ENCODE results near the gene RNF207.

Gene RNF207

DNA sequence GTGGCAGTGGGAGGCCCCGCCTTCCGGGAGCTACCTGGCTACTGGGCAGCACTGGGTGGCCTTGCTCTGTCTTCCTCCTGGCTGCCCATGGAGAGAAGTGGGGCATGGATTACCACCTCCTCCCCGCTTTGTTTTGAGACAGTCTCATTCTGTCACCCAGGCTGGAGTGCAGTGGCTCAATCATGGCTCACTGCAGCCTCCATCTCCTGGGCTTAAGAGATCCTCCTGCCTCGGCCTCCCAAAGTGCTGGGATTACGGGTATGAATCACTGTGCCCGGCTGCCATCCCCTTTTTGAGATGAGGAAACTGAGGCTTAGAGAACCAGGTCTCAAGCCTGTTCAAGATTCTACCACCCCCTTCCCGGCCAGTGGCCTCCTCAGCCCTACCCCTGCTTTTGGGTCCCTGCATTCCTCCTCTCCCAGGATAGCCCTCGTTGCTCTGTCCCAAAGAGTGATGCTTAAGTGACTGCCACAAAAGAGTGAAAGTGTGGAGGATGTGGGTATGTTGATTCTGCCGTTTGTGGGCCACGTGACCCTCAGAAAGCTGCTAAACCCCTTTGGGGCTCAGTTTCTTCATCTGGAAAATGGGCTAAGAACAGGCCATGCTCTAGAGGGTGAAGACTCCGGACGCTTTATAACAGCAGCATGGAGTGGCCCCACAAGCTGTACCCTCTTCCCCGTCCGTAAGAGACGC is 45.9 kb downstream of the RNF207 start:
- DNase-seq: no peak

DNA sequence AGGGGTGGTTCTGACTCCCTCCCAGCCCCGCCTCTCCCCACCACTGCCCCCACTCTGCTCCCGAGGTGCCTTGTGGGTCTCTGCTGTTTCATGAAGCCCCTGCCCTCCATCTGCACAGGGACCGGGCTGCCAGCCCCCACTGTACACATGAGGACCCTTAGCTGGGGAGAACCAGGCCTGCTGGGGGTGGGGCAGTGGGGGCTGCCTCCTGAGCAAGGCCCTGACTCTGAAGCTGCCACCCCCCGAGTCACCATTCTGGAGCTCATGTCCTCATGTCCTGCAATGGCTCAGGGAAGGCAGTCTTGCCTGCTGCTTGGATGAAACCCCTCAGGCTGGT is 46.4 kb downstream of the RNF207 start:
- no peak for DNase-seq

- DNase-seq: no peak
Observed at GRCh38 chr1:6253380-6253779, 47.5 kb downstream of the RNF207 start.

DNA sequence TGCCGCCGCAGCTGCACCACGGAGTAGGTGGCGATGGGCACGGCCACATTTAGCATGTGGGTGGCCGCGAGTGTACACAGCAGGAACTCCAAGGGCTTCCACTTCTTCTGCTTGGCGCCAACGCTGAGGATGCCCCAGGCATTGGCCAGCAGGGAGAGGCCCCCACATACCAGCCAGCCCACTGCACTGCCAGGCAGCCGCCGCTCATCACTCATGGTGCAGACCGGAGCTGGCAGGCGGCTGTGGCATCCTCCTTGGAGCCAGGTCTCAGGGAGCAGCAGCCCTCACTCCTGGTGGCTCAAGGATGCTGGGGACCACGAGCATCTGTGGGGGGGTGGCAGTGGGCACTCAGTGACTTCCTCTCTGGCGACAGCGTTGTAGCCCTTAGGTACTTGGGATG is 48.8 kb downstream of the RNF207 start:
- DNase-seq: no peak

DNA sequence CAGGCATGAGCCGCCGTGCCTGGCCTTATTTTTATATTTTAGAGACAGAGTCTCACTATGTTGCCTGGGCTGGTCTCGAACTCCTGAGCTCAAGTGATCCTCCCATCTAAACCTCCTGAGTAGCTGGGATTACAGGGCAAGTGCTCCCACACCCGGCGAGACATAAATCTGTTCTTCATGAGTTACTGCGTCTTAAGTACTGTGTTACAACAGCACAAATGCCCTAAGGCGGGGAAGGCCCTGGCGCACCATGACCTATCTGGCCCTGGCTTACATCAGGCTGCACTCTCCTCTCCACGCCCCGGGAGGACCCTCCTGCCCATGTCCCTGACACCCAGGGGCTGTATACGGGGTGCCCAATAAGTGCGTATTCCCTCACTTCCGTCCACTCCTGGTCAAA is 50.7 kb downstream of the RNF207 start:
- DNase-seq: no peak

DNA sequence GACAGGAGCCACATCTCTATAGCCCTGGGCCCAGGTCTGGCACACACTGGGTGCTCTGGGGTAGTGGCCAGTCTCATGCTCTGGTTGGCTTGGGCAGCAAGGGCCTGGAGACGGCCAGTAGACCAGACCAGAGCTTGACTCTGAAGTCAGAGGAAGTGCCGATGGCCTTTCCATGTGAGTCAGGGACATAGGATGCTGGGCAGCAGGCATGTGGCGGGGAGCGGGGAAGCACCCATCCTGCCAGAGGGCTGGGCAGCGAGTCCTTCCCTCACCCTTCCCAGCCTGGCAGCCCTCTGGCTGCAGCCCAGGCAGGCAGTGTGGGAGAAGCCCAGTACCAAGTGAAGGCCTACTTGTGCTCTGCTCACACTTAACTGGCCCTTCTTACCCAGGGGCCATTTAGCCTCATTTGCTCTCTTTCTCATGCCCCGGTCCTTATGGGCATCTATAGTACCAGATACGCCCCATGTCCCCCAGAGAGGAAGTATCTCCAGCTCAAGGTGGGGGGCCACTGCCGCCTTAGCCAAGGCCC is 51.7 kb downstream of the RNF207 start:
- DNase-seq: no peak

DNA sequence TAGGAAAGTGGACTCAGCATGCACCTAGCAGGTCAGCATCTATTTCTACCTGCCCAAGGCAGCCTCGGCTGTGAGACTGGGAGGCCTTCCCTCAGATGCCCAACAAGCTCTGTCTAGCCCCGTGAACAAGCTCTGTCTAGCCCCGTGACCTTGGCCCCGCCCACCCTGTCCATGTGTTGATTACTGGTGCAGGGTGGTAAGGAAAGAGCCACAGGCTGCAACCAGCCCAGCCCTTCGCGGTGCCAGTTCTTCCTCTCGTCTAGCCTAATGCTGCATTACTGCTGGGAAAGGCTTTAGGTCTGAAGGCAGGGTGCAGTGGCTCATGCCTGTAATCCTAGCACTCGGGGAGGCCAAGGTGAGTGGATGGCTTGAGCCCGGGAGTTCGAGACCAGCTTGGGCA is 52.8 kb downstream of the RNF207 start:
- no peak for DNase-seq

GRCh38 chr1:6259491-6260362 is 53.8 kb downstream of the RNF207 start:
- DNase-seq: no peak

GRCh38 chr1:6260433-6260934 is 54.6 kb downstream of the RNF207 start:
- no peak for DNase-seq

GRCh38 chr1:6260961-6261614 is 55.2 kb downstream of the RNF207 start, which contains the start of gene GPR153:
Gene GPR153, minus strand, starts transcription at chr1:6261098. Its CDS starts 6,193 bp downstream, at chr1:6254905.
- no peak for DNase-seq

DNA sequence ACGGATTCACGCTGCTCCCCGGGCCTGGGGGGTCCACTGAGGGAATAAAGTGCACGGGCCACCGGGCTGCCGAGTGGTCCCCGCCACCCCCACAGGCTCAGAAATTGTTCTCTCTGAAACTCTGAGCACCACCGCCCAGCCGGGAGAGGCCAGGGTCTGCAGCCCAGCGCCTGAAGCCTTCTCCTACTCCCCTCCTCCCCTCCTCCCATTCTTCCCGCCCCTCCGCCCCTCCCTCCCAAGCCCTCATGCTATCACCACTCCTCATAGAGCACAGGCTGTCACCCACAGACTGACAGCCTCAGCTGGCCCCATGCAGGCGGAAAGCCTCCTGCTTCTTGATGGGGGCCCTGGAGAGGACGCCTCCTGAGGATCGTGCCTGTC is 55.7 kb downstream of the RNF207 start:
- no peak for DNase-seq

DNA sequence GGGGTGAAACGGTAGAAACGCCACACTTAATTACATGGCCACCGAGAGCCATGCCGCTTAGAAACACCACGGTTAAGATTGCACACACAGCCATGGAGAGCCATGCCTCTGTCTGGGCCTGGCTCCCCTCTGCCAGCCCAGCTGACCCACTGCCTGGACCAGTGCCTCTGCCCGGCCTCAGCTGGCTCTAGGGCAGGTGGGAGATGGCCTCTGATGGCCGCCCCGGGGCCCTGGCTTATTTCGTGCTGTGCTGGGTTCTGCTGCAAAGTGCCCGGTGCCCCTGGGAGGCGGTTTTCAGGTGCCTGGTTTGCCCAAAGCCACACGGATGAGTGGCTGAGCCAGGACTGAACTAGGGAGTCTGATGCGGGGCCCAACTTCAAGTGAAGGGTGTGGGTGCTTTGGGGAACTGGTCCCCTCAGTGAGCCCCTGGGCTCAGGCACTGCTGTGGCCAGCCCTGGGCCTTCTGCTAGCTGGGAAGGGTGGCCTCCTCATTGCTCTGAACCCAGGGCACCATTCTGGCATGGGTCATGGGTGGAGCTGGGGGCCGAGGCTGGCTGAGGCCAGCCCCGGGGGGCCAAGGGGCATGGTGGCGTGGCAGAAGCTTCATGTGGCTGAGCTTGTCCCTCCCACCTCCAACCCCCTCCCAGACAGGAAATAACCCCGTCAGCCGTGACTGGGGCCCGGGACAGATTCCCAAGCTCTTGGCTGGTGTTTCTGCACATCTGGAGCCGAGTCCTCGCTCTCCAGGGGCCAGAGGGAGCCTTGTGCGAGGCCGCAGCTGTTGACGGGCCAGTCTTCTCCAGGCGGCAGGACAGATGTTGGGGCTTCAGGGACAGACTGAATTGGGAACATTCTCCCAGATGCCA is 56.9 kb downstream of the RNF207 start:
- no peak for DNase-seq

DNA sequence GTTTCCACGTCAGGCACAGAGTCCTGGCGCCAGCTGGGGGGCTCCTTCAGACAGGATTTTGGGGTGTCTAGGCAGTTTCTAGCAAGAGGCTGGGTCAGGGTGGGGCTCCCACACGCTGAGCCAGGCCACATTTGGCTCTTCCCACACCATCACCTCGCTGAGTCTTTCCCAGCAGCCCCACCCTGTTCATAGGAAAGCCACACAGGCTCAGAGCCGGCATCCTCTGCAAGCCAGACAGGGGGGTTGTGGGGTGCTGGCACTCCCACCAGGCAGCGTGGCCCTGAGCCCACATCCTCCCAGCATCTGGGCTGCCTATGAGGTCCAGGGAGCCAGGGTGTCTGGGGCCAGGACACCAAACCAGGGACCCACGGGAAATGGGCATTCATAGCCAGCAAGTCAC is 57.8 kb downstream of the RNF207 start:
- no peak for DNase-seq

DNA sequence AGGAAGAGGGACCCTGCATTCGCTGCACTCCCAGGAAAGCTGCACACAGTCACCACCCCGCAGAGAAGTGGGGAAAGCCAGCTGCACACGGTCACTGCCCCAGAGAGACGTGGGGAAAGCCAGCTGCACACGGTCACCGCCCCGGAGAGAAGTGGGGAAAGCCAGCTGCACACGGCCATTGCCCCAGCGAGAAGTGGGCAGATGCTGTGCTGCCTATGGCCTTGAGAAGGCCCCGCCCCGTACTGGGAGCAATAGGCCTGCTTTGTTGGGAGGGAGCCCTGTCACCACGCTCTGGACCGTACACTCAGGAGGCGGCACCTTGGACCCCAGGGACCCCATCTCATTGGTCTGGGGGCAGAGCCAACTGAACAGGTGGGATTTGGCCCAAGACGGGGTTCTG is 59.2 kb downstream of the RNF207 start:
- DNase-seq: no peak

- DNase-seq: no peak
Observed at GRCh38 chr1:6266641-6267040, 60.7 kb downstream of the RNF207 start.

DNA sequence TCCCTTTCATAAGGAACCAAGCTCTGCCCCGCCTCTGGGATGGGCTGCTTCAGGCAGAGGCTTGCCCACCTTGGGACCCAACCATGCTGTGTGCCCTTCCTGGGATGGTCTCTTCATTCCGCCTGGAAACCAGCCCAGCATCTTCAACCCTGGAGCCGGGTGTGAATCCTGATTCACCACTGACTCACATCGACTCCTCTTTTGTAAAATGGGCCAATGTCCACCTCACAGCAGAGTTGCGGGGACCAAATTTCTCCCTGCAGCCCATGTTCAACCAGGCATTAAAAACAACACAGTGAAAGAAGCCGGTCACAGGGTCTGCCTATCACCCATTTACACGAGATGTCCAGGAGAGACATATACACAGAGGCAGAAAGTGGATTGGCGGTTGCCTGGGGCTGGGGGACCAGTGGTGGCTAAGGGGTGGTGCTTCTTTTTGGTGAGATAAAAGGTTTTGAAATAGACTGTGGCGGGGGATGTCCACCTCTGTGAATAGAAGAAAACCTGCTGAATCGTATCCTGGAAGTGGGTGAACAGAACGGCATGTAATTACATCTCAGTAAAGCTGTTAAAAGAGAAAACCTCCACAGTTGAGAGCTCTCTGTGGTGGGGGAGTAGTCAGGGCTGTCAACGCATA is 61.9 kb downstream of the RNF207 start:
- no peak for DNase-seq

- no peak for DNase-seq
Observed at GRCh38 chr1:6268415-6268814, 62.5 kb downstream of the RNF207 start.

DNA sequence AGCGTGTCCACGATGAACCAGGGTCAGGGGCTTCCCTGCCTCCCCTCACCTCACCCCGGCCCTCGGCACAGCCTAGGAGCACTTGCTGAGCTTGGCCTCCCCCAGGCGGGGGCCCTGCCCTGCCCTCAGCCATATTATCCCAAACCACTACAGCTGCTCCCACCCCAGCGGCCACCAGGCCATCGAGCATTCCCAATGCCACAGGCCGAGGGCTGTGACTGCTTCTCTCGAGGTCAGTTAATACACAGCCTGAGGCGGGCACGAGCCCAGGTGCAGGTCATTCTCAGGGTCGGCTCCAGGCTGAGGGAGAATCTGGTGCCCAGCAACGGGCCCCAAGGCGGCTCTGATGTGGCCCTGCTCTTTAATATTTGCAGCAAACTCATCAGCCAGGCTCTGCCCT is 63.4 kb downstream of the RNF207 start:
- no peak for DNase-seq

GRCh38 chr1:6269720-6270400 is 63.9 kb downstream of the RNF207 start:
- DNase-seq: no peak

GRCh38 chr1:6270401-6270800 is 64.5 kb downstream of the RNF207 start:
- no peak for DNase-seq

All from NK-92 treated with Interleukin-12 subunit alpha and Interleukin-12 subunit beta, amount 100 ng/mL, for 24 hours (cell line).